Measurements from ENCODE around the gene PUSL1.

Gene PUSL1

GRCh38 chr1:1324524-1325287 is 16.3 kb downstream of the PUSL1 start, which contains the start of the genes CPTP and INTS11 (continued):
- TF ChIP-seq ZBTB11 (tag by site-specific recombination; conservative IDR thresholded peaks at IDR 0.05; ENCODE audit: low read depth) (peak; percentile 57; the same call in 1 of the 2 replicates), ZNF639 (tag by site-specific recombination; IDR thresholded peaks at IDR 0.05) (no peak), KLF8 (tag by site-specific recombination; IDR thresholded peaks at IDR 0.05) (peak; percentile 89), ZNF169 (tag by site-specific recombination; IDR thresholded peaks at IDR 0.05) (0 out of 2 replicates have a peak, but pooled peaks have one; percentile 25), ZFP69B (tag by site-specific recombination; IDR thresholded peaks at IDR 0.05) (0 out of 2 replicates have a peak, but pooled peaks have one; percentile 13), ZNF645 (tag by site-specific recombination; IDR thresholded peaks at IDR 0.05) (no peak), ZBTB1 (tag by site-specific recombination; IDR thresholded peaks at IDR 0.05) (no peak; the same call in 1 of the 2 replicates), ZNF561 (tag by site-specific recombination; IDR thresholded peaks at IDR 0.05; ENCODE audit: borderline replicate concordance) (peak; percentile 16; the same call in 1 of the 2 replicates), ZNF791 (tag by site-specific recombination; IDR thresholded peaks at IDR 0.05) (no peak), KLF1 (tag by site-specific recombination; IDR thresholded peaks at IDR 0.05) (peak; percentile 54), ZBTB21 (tag by site-specific recombination; IDR thresholded peaks at IDR 0.05) (no peak), ZNF501 (tag by site-specific recombination; IDR thresholded peaks at IDR 0.05) (0 out of 2 replicates have a peak, but pooled peaks have one; percentile 12), GLIS1 (tag by site-specific recombination; IDR thresholded peaks at IDR 0.05) (peak; percentile 26; the same call in 1 of the 2 replicates), ZNF214 (tag by site-specific recombination; IDR thresholded peaks at IDR 0.05; ENCODE audit: borderline replicate concordance) (no peak), AEBP2 (tag by site-specific recombination; IDR thresholded peaks at IDR 0.05; ENCODE audit: borderline replicate concordance) (no peak), ZNF350 (tag by site-specific recombination; IDR thresholded peaks at IDR 0.05) (no peak), ZNF580 (tag by site-specific recombination; IDR thresholded peaks at IDR 0.05) (peak; percentile 17; the same call in 1 of the 2 replicates), MYNN (tag by site-specific recombination; IDR thresholded peaks at IDR 0.05; ENCODE audit: borderline replicate concordance) (0 out of 2 replicates have a peak, but pooled peaks have one; percentile 13), HIC1 (tag by site-specific recombination; IDR thresholded peaks at IDR 0.05) (peak; percentile 60; the same call in 1 of the 2 replicates)

All from HEK293 (cell line).